ENCODE data around the gene OR52I2.
A peak's percentile ranks its signal among the peaks of the same experiment; 100 is the strongest.

The OR52I2 gene

GRCh38 chr11:4581443-4581842 lies at the start of gene OR52I2:
TSS of gene OR52I2 (plus strand) at chr11:4581743.
- no peak for FAIRE-seq

- FAIRE-seq = peak; percentile 30
These were observed 41.8 kb upstream of the OR52I2 start for GRCh38 chr11:4539603-4540219.

GRCh38 chr11:4541071-4541470 lies 40.5 kb upstream of the OR52I2 start:
- FAIRE-seq = no peak

GRCh38 chr11:4543561-4543960 lies 38.0 kb upstream of the OR52I2 start:
- FAIRE-seq = no peak

- FAIRE-seq = no peak
These were observed 36.7 kb upstream of the OR52I2 start, which contains the start of gene OR52M1 for GRCh38 chr11:4544891-4545290. TSS of gene OR52M1 (plus strand) at chr11:4545191. CDS start at chr11:4545191, 0 bp downstream.

- peak; percentile 43 for FAIRE-seq
These were observed 34.7 kb upstream of the OR52I2 start for GRCh38 chr11:4546878-4547277.

- FAIRE-seq = no peak
These were observed 34.1 kb upstream of the OR52I2 start for GRCh38 chr11:4547416-4547815.

GRCh38 chr11:4551346-4551979 lies 30.1 kb upstream of the OR52I2 start:
- FAIRE-seq = no peak

GRCh38 chr11:4559527-4560440 lies 21.8 kb upstream of the OR52I2 start:
- FAIRE-seq = no peak

- no peak for FAIRE-seq
These were observed 21.1 kb upstream of the OR52I2 start for GRCh38 chr11:4560467-4560866.

GRCh38 chr11:4565371-4565770 lies 16.2 kb upstream of the OR52I2 start:
- FAIRE-seq = no peak

GRCh38 chr11:4569075-4569474 lies 12.5 kb upstream of the OR52I2 start:
- no peak for FAIRE-seq

GRCh38 chr11:4576880-4577279 lies 4.7 kb upstream of the OR52I2 start:
- FAIRE-seq = no peak

- no peak for FAIRE-seq
These were observed 3.8 kb upstream of the OR52I2 start for GRCh38 chr11:4577761-4578160.

- FAIRE-seq = no peak
These were observed 2.9 kb upstream of the OR52I2 start for GRCh38 chr11:4578624-4579023.

GRCh38 chr11:4580124-4580523 lies 1.4 kb upstream of the OR52I2 start:
- no peak for FAIRE-seq

- FAIRE-seq = no peak
These were observed 7.5 kb downstream of the OR52I2 start for GRCh38 chr11:4589017-4589416.

- FAIRE-seq = no peak
These were observed 12.2 kb downstream of the OR52I2 start, which contains the start of gene OR52I1 for GRCh38 chr11:4593739-4594138. TSS of gene OR52I1 (plus strand) at chr11:4594039. CDS start at chr11:4594039, 0 bp downstream.

GRCh38 chr11:4605057-4605456 lies 23.5 kb downstream of the OR52I2 start:
- no peak for FAIRE-seq

- no peak for FAIRE-seq
These were observed 24.9 kb downstream of the OR52I2 start for GRCh38 chr11:4606231-4607015.

- FAIRE-seq = no peak
These were observed 25.6 kb downstream of the OR52I2 start for GRCh38 chr11:4607096-4607495.

GRCh38 chr11:4607781-4608666 lies 26.5 kb downstream of the OR52I2 start, which contains the start of gene TRIM68:
TSS of gene TRIM68 (minus strand) at chr11:4608231. CDS start at chr11:4605504, 2,727 bp downstream.
- peak; percentile 99 for FAIRE-seq

Measured in islet of Langerhans (tissue), 1 donor.